HepG2 (cell line): ENCODE measurements around the gene SLC25A15. TPM values are rescaled to one million over a fixed set of nuclear protein-coding genes. Genes with fewer than 3 reads are reported as not detected.

Experiments
- CBX1 ChIP-seq: IDR thresholded peaks from one replicate; pipeline ENCODE4 v1.6.1; 2016; ENCODE audit warnings: antibody characterized with exemption, low read depth
- HOXA7 ChIP-seq: sonication (generic); formaldehyde crosslinking; IDR thresholded peaks from 2 replicates; pipeline ENCODE4 v1.8.1; 2022; ENCODE audit warnings: mild to moderate bottlenecking, missing genetic modification reagents, moderate library complexity
- KDM2A ChIP-seq: sonication (generic); formaldehyde crosslinking; IDR thresholded peaks from 2 replicates; pipeline ENCODE4 v1.4.0; 2020; ENCODE audit warnings: low read depth, missing genetic modification reagents, borderline replicate concordance
- MYNN ChIP-seq: sonication (generic); formaldehyde crosslinking; IDR thresholded peaks from 2 replicates; pipeline ENCODE4 v1.4.0; 2020; ENCODE audit warnings: mild to moderate bottlenecking, low read depth, missing genetic modification reagents
- REST ChIP-seq, 2 experiments: IDR thresholded peaks; 2 replicates each; pipeline ENCODE4 v1.6.1; 2011 to 2012; ENCODE audit warnings: low read length in 2 of 2, borderline replicate concordance in 1 of 2, low read depth in 1 of 2, mild to moderate bottlenecking in 1 of 2, moderate library complexity in 1 of 2
- RNF2 ChIP-seq: fragments of 450-650 bp; conservative IDR thresholded peaks from 2 replicates; pipeline ENCODE4 v1.6.1; 2016; ENCODE audit warnings: low read depth
- SOX13 ChIP-seq, 3 experiments: fragments of 450-650 bp in 1 of 3; sonication (generic) in 1 of 3; formaldehyde crosslinking in 1 of 3; IDR thresholded peaks in 2 of 3; conservative IDR thresholded peaks in 1 of 3; 2 replicates each; pipeline versions ENCODE4 v1.5.0 to v1.6.1; 2016 to 2020; ENCODE audit warnings: antibody characterized with exemption in 1 of 3, mild to moderate bottlenecking in 1 of 3, missing compliant biosample characterization in 1 of 3, missing genetic modification reagents in 1 of 3, moderate library complexity in 1 of 3
- SP5 ChIP-seq: IDR thresholded peaks from 2 replicates; pipeline ENCODE4 v1.6.1; 2016; ENCODE audit warnings: low read depth, borderline replicate concordance
- TIGD3 ChIP-seq: sonication (generic); formaldehyde crosslinking; IDR thresholded peaks from 2 replicates; pipeline ENCODE4 v1.5.1; 2020; ENCODE audit warnings: mild to moderate bottlenecking, missing genetic modification reagents, borderline replicate concordance
- ZBTB43 ChIP-seq: sonication (generic); formaldehyde crosslinking; conservative IDR thresholded peaks from 2 replicates; pipeline ENCODE4 v1.4.0; 2020; ENCODE audit warnings: missing genetic modification reagents
- ZNF143 ChIP-seq: sonication (generic); formaldehyde crosslinking; IDR thresholded peaks from 2 replicates; pipeline ENCODE4 v1.4.0; 2020; ENCODE audit warnings: missing genetic modification reagents
- ZNF34 ChIP-seq: sonication (generic); formaldehyde crosslinking; IDR thresholded peaks from 2 replicates; pipeline ENCODE4 v1.4.0; 2020; ENCODE audit warnings: mild to moderate bottlenecking, missing genetic modification reagents, borderline replicate concordance
- ZNF616 ChIP-seq: sonication (generic); formaldehyde crosslinking; IDR thresholded peaks from 2 replicates; pipeline ENCODE4 v1.5.0; 2020; ENCODE audit warnings: low read depth, mild to moderate bottlenecking, missing genetic modification reagents
- polyA plus RNA-seq, 8 experiments: library from polyadenylated mRNA; depleted of rRNA in 3 of 8; stranded (reverse) in 7 of 8; unstranded in 1 of 8; fragments of >200 nt; fragmentation: Illumina TruSeq in 4 of 8; extraction: Trizol in 4 of 8; gene quantifications; 2 replicates each; pipeline versions ENCODE4 v1.2.1 to v1.2.3, GENCODE V29; 2011 to 2016; ENCODE audit warnings: low read depth in 4 of 8, missing spikeins in 1 of 8, mixed read lengths in 1 of 8; ENCODE audit not compliant: insufficient read depth in 1 of 8
- total RNA-seq, 5 experiments: library from RNA; depleted of rRNA; stranded (reverse); fragments of >200 nt; fragmentation: Illumina TruSeq; extraction: Trizol; gene quantifications; 2 replicates each; pipeline ENCODE4 v1.2.3, GENCODE V29; 2016; ENCODE audit warnings: low read depth in 1 of 5
- TF ChIP-seq, protein P1 (sequence below): sonication (generic); formaldehyde crosslinking; IDR thresholded peaks from 2 replicates; pipeline ENCODE4 v1.9.0; 2021; ENCODE audit warnings: mild to moderate bottlenecking, missing genetic modification reagents

SLC25A15 gene
- total and polyA plus RNA-seq, 2 of the 13 experiments (the other 11 are each of a cell fraction or from before 2014, with no cell fraction given): 17.3 to 39.1 TPM

GRCh38 chr13:40770934-40771618 is 18.3 kb upstream of the SLC25A15 start, which contains the start of gene MRPS31 (continued):
- TF ChIP-seq ZNF143 (CRISPR knock-in tag): peak; percentile 70
- peak; percentile 97 for TF ChIP-seq CBX1
- TF ChIP-seq TIGD3 (CRISPR knock-in tag): 0 out of 2 replicates have a peak, but pooled peaks have one; percentile 51
- no peak for TF ChIP-seq SOX13 (IDR thresholded peaks at IDR 0.05)
- peak in 1 of 2 experiments; percentile 83; a peak in 2 of 4 replicates for TF ChIP-seq SOX13 (CRISPR knock-in tag; conservative IDR thresholded peaks at IDR 0.05 in 1 of 2, IDR thresholded peaks at IDR 0.05 in 1 of 2)
- TF ChIP-seq MYNN (CRISPR knock-in tag): 0 out of 2 replicates have a peak, but pooled peaks have one; percentile 54
- no peak for TF ChIP-seq HOXA7 (CRISPR knock-in tag)
- TF ChIP-seq, protein P1, sequence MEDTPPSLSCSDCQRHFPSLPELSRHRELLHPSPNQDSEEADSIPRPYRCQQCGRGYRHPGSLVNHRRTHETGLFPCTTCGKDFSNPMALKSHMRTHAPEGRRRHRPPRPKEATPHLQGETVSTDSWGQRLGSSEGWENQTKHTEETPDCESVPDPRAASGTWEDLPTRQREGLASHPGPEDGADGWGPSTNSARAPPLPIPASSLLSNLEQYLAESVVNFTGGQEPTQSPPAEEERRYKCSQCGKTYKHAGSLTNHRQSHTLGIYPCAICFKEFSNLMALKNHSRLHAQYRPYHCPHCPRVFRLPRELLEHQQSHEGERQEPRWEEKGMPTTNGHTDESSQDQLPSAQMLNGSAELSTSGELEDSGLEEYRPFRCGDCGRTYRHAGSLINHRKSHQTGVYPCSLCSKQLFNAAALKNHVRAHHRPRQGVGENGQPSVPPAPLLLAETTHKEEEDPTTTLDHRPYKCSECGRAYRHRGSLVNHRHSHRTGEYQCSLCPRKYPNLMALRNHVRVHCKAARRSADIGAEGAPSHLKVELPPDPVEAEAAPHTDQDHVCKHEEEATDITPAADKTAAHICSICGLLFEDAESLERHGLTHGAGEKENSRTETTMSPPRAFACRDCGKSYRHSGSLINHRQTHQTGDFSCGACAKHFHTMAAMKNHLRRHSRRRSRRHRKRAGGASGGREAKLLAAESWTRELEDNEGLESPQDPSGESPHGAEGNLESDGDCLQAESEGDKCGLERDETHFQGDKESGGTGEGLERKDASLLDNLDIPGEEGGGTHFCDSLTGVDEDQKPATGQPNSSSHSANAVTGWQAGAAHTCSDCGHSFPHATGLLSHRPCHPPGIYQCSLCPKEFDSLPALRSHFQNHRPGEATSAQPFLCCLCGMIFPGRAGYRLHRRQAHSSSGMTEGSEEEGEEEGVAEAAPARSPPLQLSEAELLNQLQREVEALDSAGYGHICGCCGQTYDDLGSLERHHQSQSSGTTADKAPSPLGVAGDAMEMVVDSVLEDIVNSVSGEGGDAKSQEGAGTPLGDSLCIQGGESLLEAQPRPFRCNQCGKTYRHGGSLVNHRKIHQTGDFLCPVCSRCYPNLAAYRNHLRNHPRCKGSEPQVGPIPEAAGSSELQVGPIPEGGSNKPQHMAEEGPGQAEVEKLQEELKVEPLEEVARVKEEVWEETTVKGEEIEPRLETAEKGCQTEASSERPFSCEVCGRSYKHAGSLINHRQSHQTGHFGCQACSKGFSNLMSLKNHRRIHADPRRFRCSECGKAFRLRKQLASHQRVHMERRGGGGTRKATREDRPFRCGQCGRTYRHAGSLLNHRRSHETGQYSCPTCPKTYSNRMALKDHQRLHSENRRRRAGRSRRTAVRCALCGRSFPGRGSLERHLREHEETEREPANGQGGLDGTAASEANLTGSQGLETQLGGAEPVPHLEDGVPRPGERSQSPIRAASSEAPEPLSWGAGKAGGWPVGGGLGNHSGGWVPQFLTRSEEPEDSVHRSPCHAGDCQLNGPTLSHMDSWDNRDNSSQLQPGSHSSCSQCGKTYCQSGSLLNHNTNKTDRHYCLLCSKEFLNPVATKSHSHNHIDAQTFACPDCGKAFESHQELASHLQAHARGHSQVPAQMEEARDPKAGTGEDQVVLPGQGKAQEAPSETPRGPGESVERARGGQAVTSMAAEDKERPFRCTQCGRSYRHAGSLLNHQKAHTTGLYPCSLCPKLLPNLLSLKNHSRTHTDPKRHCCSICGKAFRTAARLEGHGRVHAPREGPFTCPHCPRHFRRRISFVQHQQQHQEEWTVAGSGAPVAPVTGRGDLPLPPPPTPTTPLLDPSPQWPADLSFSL (CRISPR knock-in tag): no peak
- TF ChIP-seq RNF2: peak; percentile 61; the same call in 1 of the 2 replicates
- TF ChIP-seq REST (IDR thresholded peaks at IDR 0.05; ENCODE audit: borderline replicate concordance in 1 of 2, low read depth in 1 of 2, low read length in 2 of 2): peak in 1 of 2 experiments; percentile 60; a peak in 3 of 4 replicates
- peak; percentile 94 for TF ChIP-seq SP5 (CRISPR knock-in tag)
- TF ChIP-seq ZBTB43 (CRISPR knock-in tag): peak; percentile 81
- TF ChIP-seq ZNF616 (CRISPR knock-in tag): no peak
- TF ChIP-seq KDM2A (CRISPR knock-in tag): peak; percentile 98
- TF ChIP-seq ZNF34: peak; percentile 95; the same call in 1 of the 2 replicates
